Endodermal cell (in vitro differentiated cells): ENCODE data around the gene CSTF3. TPM values are rescaled to one million over a fixed set of nuclear protein-coding genes. Genes with fewer than 3 reads are reported as not detected.
A peak's percentile ranks its signal among the peaks of the same experiment; 100 is the strongest.

Source experiments
- DNase-seq: peaks from one replicate; pipeline ENCODE4 v3.0.0-alpha.2; 2017
- H3K27ac ChIP-seq: 2 replicates; pipeline ENCODE4 v1.5.1; 2013; ENCODE audit warnings: mild to moderate bottlenecking, low read depth, low read length, moderate library complexity
- H3K27me3 ChIP-seq: 2 replicates; pipeline ENCODE4 v1.6.1; 2013; ENCODE audit warnings: mild to moderate bottlenecking, low read length, moderate library complexity; ENCODE audit not compliant: insufficient read depth, control insufficient read depth, poor library complexity, severe bottlenecking
- H3K36me3 ChIP-seq: 2 replicates; pipeline ENCODE4 v1.7.0; 2013; ENCODE audit warnings: mild to moderate bottlenecking, low read length, moderate library complexity; ENCODE audit not compliant: control insufficient read depth, insufficient read depth
- H3K4me1 ChIP-seq: one replicate; pipeline ENCODE4 v1.7.0; 2013; ENCODE audit warnings: low read length; ENCODE audit not compliant: control insufficient read depth, insufficient read depth
- H3K4me3 ChIP-seq: 2 replicates; pipeline ENCODE4 v1.5.1; 2013; ENCODE audit warnings: mild to moderate bottlenecking, low read length, moderate library complexity
- H3K9ac ChIP-seq: 2 replicates; pipeline ENCODE4 v1.6.1; 2013; ENCODE audit warnings: mild to moderate bottlenecking, low read length, moderate library complexity; ENCODE audit not compliant: poor library complexity, severe bottlenecking; ENCODE audit errors: extremely low read depth
- H3K9me3 ChIP-seq: 2 replicates; pipeline ENCODE4 v1.6.1; 2013; ENCODE audit warnings: mild to moderate bottlenecking, low read length, moderate library complexity; ENCODE audit not compliant: control insufficient read depth
- H3K27ac Mint-ChIP-seq: 2 replicates; pipeline ENCODE4 v1.8.0; 2020; ENCODE audit warnings: mixed read lengths
- H3K27me3 Mint-ChIP-seq: 2 replicates; pipeline ENCODE4 v1.8.0; 2021; ENCODE audit warnings: mild to moderate bottlenecking, mixed read lengths; ENCODE audit not compliant: insufficient read depth
- H3K36me3 Mint-ChIP-seq: 2 replicates; pipeline ENCODE4 v1.8.0; 2020; ENCODE audit warnings: low read depth, mixed read lengths
- H3K4me1 Mint-ChIP-seq: 2 replicates; pipeline ENCODE4 v1.8.0; 2020; ENCODE audit warnings: mixed read lengths
- H3K4me3 Mint-ChIP-seq: 2 replicates; pipeline ENCODE4 v1.8.0; 2020; ENCODE audit warnings: mild to moderate bottlenecking, moderate library complexity, mixed read lengths
- H3K9me3 Mint-ChIP-seq: 2 replicates; pipeline ENCODE4 v1.8.0; 2020; ENCODE audit warnings: mild to moderate bottlenecking, mixed read lengths
- WGBS, 2 experiments: methylation state at CpG; one replicate each; pipeline versions ENCODE4 v1.1.5 to v1.1.7; 2013; ENCODE audit warnings: missing lambda C conversion rate in 2 of 2, mixed read lengths in 1 of 2; ENCODE audit not compliant: insufficient coverage in 1 of 2, insufficient read length in 1 of 2; 5-methylcytosine and 5-hydroxymethylcytosine counted together
- total RNA-seq, 2 donors: library from RNA; stranded (reverse); fragmentation: NEBNext Ultra II Directional in 1 of 2; extraction: Animal tissue kit (Norgen Biotek cat#: 25700) in 1 of 2; gene quantifications; 2 replicates in 1 of 2; 3 replicates in 1 of 2; pipeline ENCODE4 v1.2.1, GENCODE V29; 2021
- TF ChIP-seq, protein P1 (sequence below): fragments of 200-600 bp; sonication (generic); conservative IDR thresholded peaks from 2 replicates; pipeline ENCODE4 v1.5.0; 2021; ENCODE audit warnings: antibody characterized with exemption, mild to moderate bottlenecking

Gene CSTF3
- total RNA-seq, 2 donors from 2014 or later, result 59.3 to 72.1 TPM

DNA sequence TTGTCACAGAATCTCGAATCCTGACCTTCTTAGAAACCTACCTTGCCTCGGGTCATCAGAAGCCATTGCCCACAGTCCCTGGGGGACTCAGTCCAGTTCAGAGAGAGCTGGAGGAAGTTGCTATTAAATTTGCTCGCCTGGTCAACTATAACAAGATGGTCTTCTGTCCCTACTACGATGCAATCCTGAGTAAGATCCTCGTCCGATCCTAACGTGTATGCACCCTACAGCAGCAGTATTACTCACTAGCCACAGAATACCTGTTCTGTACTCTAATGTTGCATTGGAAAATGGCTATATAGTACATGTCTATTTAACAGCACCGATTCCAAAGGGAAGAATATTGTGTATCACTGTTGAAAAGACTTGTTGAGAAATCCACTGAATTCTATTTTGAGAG, 88.8 kb downstream of the CSTF3 start:
- Histone ChIP-seq H3K9ac (no peak overlapping the region), H3K36me3 (peaks cover 86% of the 10 kb centered on the region), H3K27ac (no peak overlapping the region), H3K9me3 (peaks cover 6% of the 10 kb centered on the region), H3K27me3 (no peaks in the 10 kb centered on the region), H3K4me3 (no peak overlapping the region), H3K4me1 (no peaks in the 10 kb centered on the region)
- DNase-seq, result no peak
- 91 to 96% methylated on average over 4 to 8 of the region's 8 CpGs for WGBS, 2 experiments
- H3K9me3 Mint-ChIP-seq, result no peaks in the 10 kb centered on the region
- no peak overlapping the region for H3K4me3 Mint-ChIP-seq
- no peak overlapping the region for H3K27ac Mint-ChIP-seq
- H3K4me1 Mint-ChIP-seq, result no peaks in the 10 kb centered on the region
- no peaks in the 10 kb centered on the region for H3K27me3 Mint-ChIP-seq
- peaks cover 86% of the 10 kb centered on the region for H3K36me3 Mint-ChIP-seq
- TF ChIP-seq, protein P1, sequence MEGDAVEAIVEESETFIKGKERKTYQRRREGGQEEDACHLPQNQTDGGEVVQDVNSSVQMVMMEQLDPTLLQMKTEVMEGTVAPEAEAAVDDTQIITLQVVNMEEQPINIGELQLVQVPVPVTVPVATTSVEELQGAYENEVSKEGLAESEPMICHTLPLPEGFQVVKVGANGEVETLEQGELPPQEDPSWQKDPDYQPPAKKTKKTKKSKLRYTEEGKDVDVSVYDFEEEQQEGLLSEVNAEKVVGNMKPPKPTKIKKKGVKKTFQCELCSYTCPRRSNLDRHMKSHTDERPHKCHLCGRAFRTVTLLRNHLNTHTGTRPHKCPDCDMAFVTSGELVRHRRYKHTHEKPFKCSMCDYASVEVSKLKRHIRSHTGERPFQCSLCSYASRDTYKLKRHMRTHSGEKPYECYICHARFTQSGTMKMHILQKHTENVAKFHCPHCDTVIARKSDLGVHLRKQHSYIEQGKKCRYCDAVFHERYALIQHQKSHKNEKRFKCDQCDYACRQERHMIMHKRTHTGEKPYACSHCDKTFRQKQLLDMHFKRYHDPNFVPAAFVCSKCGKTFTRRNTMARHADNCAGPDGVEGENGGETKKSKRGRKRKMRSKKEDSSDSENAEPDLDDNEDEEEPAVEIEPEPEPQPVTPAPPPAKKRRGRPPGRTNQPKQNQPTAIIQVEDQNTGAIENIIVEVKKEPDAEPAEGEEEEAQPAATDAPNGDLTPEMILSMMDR, result no peak

DNA sequence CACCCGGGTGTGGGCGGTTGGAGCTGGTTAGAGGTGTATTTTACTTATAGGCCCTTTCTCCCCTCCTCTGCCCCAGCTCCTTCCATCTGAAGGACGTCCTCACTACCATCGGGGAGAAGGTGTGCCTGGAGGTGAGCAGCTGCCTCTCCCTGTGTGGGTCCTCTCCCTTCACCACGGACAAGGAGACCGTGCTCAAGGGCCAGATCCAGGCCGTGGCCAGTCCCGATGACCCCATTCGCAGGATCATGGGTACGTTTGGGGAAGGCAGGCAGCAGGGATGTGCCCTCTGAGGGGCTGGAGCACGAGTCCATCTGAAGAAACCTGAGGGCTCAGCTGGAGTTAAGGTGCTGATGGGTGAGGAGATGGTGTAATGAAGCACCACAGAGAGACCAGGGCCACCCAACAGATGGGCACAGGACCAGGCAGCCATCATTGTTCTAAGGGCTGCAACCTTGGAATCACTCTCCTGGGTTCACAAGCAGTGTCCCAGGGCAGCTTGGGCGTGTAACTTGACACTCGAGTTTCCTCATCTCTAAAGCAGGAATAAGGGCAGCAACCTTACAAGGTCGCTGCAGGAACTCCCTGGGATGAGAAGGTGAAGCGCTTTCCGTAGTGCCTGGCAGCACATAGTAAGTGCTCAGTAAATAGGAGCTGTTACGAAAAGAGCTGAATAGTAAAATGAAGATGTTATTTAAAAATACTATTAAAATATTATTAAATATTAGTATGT, 92.5 kb downstream of the CSTF3 start:
- Mint-ChIP-seq H3K27me3 (no peaks in the 10 kb centered on the region), H3K27ac (no peak overlapping the region), H3K36me3 (peaks cover 76% of the 10 kb centered on the region), H3K9me3 (no peaks in the 10 kb centered on the region), H3K4me1 (peaks cover 11% of the 10 kb centered on the region), H3K4me3 (no peak overlapping the region)
- Histone ChIP-seq H3K4me3 (no peak overlapping the region), H3K9me3 (no peaks in the 10 kb centered on the region), H3K27me3 (no peaks in the 10 kb centered on the region), H3K27ac (no peak overlapping the region), H3K36me3 (peaks cover 81% of the 10 kb centered on the region), H3K4me1 (no peaks in the 10 kb centered on the region), H3K9ac (no peak overlapping the region)
- TF ChIP-seq, protein P1, result no peak
- DNase-seq, result no peak
- WGBS, 2 experiments, result 83 to 96% methylated on average over 10 to 16 of the region's 17 CpGs

DNA sequence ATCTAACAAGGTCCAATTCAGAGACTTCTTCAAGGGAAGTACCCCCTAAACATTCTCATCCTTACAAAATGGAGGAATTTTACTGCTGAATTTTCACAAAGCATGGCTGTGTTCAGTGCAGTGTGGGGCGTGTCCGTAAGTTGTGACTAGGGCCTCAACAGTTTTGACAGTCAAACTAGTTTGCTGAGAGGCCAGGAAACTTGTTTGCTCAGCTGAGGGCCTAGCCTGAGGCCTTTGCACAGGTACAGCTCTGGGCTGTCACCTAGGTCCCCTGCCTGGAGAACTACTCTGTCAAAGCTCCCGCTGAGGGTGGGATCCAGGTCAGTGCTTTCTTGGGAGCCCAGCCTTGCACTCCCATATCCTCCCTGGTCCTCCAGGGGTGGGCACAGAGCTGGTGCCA, 94.0 kb downstream of the CSTF3 start:
- H3K4me1 ChIP-seq, result no peaks in the 10 kb centered on the region
- Mint-ChIP-seq H3K9me3 (no peaks in the 10 kb centered on the region), H3K4me3 (no peak overlapping the region), H3K27me3 (no peaks in the 10 kb centered on the region), H3K4me1 (peaks cover 11% of the 10 kb centered on the region), H3K27ac (no peak overlapping the region), H3K36me3 (peaks cover 75% of the 10 kb centered on the region)
- DNase-seq, result peak; percentile 15
- H3K27ac ChIP-seq, result no peak overlapping the region
- peaks cover 80% of the 10 kb centered on the region for H3K36me3 ChIP-seq
- no peaks in the 10 kb centered on the region for H3K9me3 ChIP-seq
- WGBS, 2 experiments, result 95 to 100% methylated on average over 2 to 3 of the region's 3 CpGs
- H3K4me3 ChIP-seq, result no peak overlapping the region
- TF ChIP-seq, protein P1, result no peak
- no peak overlapping the region for H3K9ac ChIP-seq
- H3K27me3 ChIP-seq, result no peaks in the 10 kb centered on the region
